SKM-1 (cell line): ENCODE measurements around the gene RPGRIP1L.

Experiments used
- DNase-seq: peaks from one replicate; lab custom pipeline; 2025; ENCODE audit not compliant: unreplicated experiment; lab: John Stamatoyannopoulos, UW

The RPGRIP1L gene

DNA sequence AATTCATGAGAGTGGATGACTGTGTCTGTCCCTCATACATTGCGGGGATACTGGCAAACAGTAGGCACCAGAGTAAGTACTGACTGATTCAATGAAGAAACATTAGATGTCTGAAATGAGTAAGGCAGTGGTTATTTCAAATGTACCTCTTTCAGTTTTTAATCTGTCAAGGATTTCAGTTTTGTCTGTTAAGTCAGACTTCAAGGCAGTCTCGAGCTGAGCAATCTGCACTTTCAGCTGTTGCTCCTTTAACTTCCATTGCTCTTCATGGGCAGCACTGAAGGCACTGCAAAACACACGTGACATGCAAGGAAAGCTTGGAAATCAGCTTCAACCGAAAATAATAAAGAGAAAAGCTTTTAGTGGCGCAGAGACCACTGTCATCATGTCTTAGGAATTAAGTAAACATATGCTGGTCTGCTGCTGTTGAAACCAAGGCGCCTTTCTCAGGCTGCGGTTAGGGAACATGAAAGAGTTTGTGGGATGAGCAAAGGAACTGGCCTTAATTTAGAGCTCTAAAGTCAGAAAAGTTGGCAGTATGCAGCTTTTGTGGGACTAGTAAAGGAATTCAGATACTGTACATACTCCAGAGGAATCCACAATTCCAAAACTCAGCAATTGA lies 38.8 kb downstream of the RPGRIP1L start:
- DNase-seq: no peak

DNA sequence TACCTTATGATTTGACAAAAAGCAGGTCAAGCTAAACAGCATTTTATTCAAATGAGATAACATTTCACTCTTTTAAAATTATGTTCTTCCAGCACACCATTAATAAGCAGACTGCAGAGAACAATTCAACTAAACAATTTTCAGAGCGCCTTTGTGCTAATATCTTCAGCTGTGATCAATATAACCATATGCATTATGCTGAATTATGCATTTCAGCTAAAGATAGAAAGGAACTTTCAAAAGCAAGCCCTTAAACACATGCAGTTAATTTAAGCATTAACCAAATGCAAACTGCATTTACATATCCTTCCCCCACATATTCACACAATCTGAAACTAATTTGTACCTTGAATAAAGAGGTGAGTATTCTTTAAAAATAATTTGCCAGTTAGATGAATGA lies 41.6 kb downstream of the RPGRIP1L start:
- DNase-seq: no peak

DNA sequence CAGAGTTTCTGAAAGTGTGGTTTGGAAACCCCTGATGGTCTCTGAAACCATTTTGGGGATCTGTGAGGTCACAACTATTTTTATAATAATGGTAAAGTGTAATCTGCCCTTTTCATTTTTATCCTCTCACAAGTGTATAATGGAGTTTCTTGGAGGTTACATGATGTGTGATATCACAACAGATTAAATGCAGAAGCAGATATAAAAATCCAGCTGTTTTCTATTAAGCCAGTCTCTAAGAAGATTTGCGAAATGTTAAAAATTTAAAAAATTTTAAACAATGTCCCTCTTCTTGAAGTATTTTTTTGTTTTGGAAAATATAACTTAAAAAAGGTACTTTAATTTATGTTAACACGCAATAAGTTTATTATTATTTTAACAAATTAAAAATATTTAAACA lies 48.7 kb downstream of the RPGRIP1L start:
- no peak for DNase-seq

DNA sequence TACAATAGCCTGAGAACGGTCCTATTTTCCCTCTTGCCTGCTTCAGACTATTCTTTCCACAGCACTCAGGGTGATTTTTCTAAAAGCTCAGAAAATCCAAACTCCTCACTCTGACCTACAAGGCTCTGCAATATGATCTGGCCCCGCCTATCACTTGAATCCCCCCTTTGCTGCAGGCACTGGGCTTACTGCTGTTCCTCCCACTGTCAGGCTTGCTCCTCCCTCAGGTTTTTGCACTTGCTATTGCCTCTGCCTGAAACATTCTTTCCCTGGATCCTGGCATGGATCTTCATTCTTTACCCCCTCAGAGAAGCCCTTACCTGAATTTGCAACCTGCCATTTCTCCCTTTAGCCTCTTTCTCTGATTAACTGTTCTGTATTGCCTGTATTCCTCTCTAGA lies 52.3 kb downstream of the RPGRIP1L start:
- DNase-seq: no peak

DNA sequence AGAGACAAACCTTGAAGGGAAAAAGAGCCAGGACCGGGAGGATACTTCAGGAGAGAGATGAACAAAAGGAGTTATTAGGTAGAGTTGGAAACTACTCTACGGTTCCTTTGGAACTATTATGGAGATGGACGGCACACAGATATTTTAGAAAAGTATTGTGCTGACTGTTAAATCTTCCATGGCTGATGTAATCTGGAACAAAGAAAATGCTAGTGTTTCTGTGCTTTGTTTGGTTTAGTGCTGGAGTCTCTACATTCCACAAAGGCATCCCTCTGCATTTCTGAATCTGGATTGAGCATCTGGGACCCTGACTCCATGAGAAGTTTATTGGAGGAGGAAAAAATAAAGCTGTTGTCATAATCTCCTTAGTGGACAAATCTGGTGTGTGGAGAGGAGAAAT lies 57.2 kb downstream of the RPGRIP1L start:
- no peak for DNase-seq

DNA sequence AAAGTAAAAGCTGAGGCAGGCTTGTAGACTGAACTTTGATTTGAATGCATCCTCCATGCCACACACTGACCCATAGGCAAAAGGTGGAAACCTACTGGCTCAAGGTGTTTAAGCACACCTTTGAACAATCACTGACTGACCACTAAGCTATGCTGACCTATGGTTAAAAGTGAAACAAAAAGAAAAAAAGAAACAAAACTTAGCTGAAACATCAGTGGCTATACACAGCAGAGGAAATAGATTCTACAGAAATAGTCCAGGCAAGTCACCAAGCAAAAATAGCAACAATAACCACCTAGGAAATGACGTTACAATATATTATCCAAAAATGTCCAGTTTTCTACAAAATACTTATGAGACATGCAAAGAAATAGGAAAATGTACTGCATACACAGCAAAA lies 60.2 kb downstream of the RPGRIP1L start:
- no peak for DNase-seq

DNA sequence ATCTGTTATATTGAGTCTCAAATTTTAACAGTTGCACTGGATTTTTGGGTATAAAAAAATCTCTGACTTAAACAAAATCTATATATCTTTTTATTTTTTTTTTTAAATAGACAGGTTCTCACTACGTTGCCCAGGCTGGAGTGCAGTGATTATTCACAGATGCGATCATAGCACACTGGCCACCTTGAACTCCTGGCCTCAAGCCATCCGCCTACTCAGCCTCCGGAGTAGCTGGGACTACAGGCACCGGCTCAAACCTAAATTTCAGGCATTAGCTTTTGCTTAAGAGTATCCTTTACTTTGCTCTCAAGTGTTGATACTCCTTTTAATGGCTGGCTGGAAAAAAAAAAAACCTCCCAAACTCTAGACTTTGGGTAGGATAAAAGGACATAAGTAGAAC lies 61.6 kb downstream of the RPGRIP1L start:
- DNase-seq: no peak

DNA sequence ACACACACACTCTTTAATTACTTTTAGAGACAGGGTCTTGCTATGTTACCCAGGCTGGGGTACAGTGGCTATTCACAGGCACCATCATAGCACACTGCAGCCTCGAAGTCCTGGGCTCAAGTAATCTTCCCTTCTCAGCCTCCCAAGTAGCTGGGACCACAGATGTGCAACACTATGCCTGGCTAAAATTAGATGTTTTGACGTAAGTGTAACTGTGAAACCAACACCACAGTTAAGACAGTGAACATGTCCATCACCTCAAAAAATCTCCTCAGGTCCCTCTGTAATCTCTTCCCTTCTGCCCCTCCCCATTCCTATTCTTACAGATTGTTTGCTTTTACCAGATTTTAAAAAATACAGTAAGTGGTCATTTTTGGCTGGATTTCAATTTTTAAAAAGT lies 66.7 kb downstream of the RPGRIP1L start:
- no peak for DNase-seq

DNA sequence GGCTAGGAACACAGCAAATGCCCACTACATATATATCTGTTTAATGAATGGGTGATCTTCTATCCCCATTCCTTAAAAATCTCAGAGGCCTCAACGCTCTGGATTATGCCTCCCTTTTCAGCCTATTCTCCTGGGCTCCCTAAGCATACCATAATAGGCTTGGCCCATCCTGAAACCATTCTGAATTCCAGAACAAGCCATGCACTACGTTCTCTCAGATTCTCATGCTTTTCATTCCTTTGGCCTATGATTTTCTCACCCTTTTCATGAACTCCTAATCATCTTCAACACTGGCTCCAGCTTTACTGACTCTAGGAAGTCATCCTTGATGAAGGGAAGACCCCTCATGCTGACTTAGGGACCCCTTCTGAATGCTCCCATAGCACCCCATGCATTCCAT lies 71.1 kb downstream of the RPGRIP1L start:
- no peak for DNase-seq

DNA sequence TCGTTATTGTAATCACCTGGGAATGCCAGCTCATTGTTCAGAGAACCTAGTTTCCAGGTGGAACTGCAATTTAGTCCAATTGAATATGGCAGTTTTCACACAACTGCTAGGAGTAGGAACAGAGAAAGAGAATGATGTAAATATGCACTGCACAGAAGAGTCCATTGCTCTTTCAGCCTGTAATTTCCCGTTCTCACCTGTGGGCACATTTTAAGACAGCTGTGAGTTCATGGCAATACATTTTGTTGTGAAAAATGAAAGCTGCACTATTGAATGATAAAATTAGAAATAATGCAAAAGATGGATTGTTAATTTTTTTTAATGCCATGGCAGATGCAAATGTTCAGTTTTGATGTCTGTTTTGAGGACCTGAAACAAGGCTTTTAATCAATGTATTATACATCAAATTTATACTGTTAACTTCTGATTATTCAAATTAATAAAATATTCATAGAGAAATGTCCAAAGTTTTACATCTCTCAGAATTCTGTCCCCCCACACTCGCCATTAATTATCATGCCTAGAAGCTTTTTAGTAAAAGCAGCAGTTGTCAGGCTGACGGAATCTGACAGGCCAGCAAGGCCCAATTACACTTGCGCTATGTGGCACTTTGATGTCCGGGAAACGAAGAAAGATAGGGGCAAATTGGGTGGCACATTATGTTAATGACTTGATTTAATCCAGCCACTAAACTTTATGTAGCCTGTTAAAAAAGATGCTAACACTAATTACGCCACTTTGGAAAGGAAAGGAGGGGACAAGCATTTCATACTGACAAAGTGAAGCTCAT lies 72.2 kb downstream of the RPGRIP1L start:
- no peak for DNase-seq

DNA sequence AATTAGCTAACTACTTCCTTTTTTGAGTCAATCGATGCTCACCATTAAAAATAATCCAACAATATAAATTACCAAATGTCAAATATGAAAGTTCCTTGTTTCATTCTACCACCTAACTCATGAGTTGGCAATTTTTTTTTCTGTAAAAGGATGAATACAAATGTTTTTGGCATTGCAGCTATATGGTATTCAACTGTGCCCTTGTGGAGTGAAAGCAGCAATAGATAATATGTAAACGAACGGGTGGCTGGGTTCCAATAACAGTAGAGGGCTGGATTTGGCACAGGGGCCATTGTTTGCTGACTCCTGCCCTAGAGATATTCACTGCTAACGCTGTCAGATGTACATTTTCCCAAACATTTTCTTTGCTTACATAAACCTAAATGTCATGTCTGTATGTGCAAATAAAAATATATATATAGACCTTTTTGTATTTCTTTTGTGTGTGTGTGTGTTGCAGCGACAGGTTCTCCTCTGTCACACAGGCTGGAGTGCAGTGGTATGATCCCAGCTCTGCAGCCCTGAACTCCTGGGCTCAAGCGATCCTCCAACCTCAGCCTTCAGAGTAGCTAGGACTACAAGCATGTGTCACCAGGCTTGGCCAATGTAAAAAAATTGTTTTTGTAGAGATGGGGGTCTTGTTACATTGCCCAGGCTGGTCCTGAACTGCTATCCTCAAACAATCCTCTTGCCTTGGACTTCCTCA lies 73.9 kb downstream of the RPGRIP1L start:
- DNase-seq: no peak

DNA sequence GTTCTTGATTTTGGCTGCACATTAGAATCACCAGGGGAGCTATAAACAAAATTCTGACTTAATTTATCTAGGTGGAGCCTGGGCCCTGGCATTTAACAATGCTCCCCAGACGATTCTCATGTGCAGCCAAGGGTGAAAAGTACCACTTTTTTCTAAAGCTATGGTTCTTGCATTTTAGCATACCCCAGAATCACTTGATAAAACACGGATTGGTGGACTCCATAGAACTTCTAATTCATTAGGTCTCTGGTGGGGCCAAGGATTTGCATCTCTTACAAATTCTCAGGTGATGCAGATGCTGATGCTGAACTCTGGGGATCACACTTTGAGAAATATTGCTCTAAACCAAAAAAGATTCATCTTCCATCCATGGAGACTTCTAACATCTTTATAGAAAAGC lies 74.5 kb downstream of the RPGRIP1L start:
- DNase-seq: no peak

DNA sequence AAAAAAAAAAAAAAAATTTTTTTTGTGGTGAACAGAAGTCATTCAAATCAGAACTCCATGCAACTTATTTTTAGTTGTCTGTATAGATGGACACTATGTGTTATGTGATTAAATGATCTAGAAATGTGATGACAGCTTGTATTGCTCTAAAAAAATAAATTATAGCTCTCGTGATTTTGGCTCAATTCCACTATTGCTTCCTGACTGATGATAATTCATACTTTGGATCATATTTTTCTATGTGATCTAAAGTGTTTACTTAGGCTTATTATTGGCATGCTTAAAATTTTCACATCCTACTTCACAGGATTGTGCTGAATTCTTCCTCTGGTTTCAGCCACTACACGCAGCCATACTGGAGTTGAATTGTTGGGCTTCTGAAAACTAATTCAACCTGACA lies 76.8 kb downstream of the RPGRIP1L start:
- DNase-seq: no peak

DNA sequence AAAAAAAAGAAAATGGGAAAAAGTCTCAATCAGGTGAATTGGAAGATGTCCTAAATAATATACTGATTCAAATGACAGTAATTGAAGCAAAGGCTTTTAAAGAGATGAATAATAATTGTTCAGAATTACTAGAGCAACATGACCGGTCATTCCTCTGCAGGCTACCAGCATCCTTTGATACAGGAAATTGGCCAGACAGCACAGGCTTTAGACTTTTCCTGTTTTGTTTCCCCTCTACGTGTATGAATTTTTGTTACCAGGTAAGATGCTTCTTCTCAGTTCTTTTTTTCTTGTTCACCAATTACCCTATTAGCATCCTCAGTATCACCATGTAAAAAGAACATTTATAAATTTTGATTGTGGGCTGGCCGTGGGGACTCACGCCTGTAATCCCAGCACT lies 77.5 kb downstream of the RPGRIP1L start:
- DNase-seq: no peak

DNA sequence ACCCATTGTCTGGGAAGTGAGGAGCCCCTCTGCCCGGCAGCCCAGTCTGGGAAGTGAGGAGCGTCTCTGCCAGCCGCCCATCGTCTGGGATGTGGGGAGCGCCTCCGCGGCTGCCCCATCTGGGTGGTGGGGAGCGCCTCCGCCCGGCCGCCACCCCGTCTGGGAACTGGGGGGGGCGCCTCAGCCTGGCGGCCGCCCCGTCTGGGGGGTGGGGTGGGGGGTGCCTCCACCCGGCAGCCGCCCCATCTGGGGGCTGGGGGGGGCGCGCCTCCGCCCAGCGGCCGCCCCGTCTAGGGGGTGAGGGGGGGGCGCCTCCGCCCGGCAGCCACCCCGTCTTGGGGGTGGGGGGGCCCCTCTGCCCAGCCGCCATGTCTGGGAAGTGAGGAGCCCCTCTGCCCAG lies 78.4 kb downstream of the RPGRIP1L start:
- DNase-seq: no peak

DNA sequence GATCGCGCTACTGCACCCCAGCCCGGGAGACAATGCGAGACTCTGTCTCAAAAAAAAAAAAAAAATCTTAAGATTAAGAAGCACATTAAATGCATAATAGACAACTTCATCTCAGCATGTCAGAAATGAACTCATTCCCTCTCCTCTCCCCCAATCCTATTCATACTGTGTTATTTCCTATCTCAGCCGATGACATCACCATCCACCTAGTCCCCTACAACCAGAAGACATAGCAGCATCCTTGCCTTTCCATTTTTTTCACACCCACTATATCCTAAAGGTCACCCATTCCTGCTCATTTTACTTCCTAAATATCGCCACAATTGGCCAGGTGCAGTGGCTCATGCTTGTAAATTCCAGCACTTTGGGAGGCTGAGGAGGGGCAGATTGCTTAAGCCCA lies 81.3 kb downstream of the RPGRIP1L start:
- no peak for DNase-seq

DNA sequence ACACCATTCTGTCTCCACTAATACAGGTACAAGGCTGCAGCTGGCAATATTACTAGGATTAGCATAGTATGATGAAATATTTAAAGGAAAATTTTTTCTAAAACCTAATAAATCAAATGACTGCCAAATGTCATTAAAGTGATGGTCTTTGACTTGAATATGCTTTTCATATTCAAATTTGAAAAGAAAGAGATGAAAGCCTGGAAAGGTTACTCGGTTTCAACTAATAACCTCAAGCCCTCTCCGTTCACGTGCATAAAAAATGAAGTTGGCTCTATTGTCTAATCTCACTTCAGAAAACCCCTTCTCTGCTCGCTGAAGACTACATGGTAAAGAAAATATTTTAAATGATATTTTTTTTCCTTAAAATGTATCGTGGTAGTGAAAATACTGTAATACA lies 83.2 kb downstream of the RPGRIP1L start:
- no peak for DNase-seq

DNA sequence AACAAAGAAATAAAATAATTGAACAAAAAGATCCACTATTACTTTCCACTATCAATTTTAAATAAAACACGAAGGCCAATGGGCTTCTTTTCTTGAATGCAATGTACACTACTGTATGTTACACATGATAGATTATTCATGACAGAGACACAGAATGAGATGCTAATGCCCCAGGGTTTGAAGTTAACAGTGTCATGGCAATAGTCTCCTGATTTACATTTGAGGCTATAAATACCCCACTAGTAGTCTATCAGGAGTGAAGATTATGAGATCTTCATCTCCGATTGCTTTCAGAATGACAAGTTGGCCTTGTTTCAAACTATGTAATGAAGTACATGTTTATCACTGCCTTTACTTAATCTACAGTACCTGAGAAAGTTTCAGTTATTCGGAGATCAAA lies 84.4 kb downstream of the RPGRIP1L start:
- DNase-seq: no peak

DNA sequence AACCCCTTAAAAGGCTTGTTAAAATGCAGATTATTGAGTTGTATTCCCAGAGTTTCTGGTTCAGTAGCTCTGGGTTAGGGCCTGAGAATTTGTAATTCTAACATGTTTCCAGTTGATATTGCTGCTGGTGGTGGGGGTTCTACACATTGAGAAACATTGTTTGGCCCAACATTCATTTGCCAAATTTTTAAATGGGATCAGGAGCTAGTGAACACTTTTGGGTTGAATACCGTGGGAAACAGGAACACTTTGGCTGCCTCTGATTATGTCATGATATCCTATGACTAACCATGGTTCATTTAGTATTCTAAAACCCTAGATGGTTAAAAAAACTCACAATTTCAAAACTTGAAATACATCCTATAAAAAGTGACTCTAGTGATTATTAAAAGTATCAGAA lies 89.3 kb downstream of the RPGRIP1L start:
- no peak for DNase-seq

DNA sequence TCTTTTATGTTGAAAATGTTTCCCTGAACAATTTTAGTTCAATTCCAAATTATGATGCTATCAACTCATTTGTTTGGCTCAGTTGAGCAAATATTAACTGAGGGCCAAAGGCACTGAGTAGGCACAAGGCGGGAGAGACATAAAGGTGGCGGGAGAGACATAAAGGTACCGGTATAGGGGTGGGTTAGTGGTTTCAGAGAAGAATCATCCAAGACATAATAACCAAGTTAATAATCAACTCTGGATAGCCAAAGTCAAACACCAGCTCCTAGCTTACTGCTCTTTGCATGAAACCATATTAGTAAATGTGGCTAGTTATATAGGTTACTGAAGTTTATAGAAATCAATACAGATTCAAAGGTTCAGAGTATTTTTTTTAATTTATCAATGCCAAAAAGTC lies 91.7 kb downstream of the RPGRIP1L start:
- no peak for DNase-seq

DNA sequence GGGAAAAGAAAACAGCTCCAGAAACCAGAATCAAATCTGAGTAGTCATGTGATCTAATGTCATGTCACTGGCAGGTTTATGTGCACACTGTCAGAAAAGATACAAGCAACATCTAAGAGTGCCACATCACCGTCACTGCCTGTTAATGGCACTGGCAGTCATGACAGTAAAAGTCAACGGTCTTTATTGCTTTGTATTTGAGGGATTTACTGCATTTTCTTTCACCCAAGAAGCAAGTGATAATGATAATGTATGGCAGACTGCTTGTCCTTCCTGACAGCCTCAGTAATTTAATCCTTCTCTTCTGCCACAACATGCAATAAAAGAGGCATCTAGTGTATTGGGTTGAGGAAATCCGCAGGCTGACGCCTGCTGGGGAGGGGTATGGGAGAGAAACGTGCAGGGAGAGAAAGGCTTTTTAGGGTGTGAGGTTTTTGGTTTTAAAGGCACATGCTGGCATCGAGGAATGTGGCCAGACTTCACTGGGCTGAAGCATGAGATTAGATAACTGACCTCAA lies 92.4 kb downstream of the RPGRIP1L start:
- DNase-seq: no peak

DNA sequence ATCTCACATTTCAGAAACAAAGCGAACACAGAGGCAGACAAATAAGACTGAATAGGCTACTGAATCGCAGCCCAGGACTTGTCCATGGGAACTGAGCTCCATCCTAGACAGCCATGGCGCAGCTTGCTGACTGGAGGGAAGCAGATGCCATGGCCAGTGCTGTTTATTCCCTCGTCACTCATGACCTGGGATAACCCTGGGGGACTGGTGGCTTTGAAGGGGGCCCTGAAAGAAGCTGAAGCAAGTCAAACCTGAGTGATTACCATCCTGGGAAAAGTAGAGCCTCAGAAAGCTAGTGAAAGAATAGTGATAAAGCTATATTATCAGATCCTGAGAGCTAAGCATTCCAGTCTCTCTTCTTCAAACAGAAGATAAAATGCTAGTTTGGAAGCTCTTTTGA lies 94.1 kb downstream of the RPGRIP1L start:
- DNase-seq: no peak
